Activated T-helper 9 cell treated with anti-CD3 and anti-CD28 coated beads, Interleukin-2, amount 50 U/mL, for 16 hours (primary cell): ENCODE data around the gene S100A6.

Source experiments
- DNase-seq: peaks from one replicate; pipeline ENCODE4 v3.0.0-alpha.2; 2020; ENCODE audit warnings: low read depth

The S100A6 gene

GRCh38 chr1:153503766-153504165, 32.0 kb downstream of the S100A6 start:
- DNase-seq = no peak

DNA sequence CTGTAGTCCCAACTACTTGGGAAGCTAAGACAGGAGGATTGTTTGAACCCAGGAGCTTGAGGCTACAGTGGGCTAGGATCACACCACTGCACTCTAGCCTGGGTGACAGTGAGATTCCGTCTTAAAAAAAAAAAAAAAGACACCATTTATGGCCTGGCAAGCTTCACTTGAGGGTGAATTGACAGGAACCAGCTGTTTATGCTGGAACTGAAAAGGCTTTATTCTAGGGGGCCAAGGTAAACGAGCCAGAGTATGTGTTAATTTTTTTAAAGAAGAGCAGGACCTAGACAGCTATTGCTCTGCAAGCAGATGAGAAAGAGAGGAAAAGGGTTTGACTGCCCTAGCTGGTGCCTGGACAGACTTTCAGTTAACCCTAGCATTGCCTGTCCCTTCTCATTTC, 37.0 kb downstream of the S100A6 start:
- no peak for DNase-seq

DNA sequence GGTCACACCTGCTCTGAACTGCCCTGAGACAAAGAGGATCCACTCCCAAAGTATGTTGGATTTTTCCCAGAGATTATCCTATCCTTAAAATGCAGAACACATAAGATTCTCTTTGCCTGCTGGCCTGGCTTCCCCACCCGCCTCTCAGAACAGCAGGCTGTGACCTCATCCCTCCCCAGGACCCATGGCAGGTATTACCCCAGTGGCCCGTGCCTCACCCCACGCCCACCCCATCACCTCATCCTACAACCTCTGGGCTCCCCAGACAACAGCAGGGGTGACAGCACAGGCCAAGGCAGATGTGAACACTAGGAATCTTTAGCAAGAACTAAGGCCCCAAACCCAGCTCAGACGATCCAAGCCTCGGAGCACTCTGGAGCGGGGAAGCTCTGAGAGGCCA, 40.3 kb downstream of the S100A6 start:
- no peak for DNase-seq

- peak; percentile 54 for DNase-seq
Observed at GRCh38 chr1:153494976-153495535, 40.7 kb downstream of the S100A6 start.

DNA sequence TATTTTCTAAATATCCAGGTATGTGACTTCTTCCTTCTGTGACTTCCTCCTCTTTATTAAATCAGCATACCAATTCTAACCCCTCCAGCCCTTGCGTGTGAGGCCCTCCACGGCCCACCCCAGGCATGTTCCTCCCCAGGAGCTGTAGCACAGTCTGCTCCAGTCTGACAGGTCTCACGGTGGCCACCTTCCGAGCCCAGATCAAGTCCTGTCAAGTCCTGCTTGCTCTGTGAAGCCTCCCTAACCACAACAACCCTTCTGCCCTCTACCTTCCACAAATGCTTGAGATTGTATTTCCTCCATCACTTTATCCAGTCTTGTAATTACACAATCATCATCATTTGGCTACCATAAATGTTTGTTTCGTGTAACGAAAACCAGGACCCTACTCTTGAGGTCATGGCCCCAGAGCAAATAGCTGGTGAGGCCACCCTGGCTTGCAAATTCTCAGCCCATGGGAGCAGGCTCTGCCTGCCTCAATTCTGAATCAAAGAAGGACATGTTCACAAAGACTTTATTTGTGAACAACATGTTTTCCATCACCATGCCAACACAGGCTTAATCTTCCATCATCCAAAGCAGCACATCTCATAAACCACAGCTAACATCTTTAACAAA, 42.3 kb downstream of the S100A6 start:
- no peak for DNase-seq

- no peak for DNase-seq
Observed at GRCh38 chr1:153490272-153491051, 45.3 kb downstream of the S100A6 start.

DNA sequence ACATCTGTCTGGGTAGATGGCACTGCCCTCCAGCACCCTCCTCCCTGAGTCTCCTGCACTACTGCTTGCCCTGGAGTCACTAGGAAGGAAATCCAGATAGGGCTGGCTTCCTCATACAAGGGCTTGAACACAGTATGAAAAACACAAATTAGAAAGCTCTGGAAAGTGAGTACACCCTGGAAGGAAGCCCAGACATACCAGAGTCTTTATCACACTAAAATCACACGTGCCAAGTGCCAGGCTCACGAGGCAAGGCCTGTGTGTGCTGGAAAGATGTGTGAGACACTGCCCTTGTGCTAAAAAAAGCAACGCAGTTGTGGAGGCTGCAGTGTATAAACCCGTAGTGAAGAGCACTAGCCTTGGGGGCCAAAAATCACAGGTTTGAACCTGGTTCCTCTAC, 47.1 kb downstream of the S100A6 start:
- no peak for DNase-seq

DNA sequence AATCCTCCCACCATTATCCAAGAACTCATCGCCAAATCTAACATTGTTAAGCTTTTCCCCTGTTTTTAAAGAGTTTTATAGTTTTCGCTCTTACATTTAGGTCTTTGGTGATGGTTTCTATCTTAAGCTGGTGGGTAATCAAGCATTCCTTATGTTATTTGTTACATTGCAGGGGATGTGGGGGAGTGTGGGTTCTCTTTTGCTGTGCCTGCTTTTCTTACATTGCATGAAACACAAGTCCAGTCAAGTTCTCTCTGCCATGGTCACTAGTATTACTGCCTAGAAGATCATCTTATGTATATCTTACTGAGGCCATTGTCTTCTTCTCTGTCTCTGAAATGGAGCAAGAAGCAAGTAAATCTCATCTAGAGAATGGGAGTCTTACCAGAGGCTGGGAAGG, 48.1 kb downstream of the S100A6 start:
- no peak for DNase-seq

DNA sequence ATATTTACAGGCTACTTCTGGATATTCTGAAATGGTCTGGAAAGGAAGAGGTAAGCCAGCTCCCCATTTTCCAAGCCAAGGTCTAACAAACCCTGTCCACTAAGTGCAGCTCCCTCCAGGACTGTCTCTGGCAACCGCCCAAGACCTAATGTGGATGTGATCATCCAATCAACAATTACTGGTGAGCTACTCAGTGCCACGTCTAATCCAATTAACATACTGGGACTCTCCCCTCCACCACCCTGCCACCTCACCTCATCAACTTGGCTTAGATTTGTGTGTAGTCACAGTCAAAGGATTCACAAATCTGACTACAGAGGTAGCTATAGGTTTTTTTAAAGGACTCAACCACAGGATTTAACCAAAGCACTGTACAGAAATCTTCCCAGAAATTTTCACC, 49.9 kb downstream of the S100A6 start:
- no peak for DNase-seq
